NK-92 treated with Interleukin-12 subunit alpha and Interleukin-12 subunit beta, amount 100 ng/mL, for 24 hours (cell line): ENCODE data around the gene METTL23.

ENCODE experiments used
- DNase-seq: peaks from one replicate; lab custom pipeline; 2025; lab: John Stamatoyannopoulos, UW

Gene METTL23

GRCh38 chr17:76726776-76727718 is at the start of gene METTL23:
Gene METTL23, plus strand, starts transcription at chr17:76726839. Its CDS starts 2,872 bp downstream, at chr17:76729711.
- DNase-seq, result peak; percentile 83

GRCh38 chr17:76677406-76677805 is 49.2 kb upstream of the METTL23 start:
- DNase-seq, result no peak

- DNase-seq, result no peak
Observed at GRCh38 chr17:76678330-76678729, 48.3 kb upstream of the METTL23 start.

DNA sequence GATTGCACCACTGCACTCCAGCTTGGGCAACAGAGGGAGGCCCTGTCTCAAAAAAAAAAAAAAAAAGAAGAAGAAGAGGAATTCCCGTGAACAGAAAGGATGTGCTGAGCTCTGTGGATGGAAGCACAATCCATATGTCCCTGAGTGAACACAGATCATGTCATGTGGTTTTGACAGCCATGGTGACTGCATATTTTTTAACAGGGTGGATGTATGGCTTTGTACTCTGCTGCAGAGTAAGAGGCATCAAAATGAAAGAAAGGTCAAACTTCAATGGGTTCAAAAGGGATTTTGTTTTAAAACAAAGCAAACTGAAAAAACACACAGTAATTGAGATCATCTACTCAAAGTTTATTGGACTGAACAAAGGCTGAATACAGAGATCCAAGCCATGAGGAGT is 47.4 kb upstream of the METTL23 start:
- no peak for DNase-seq

DNA sequence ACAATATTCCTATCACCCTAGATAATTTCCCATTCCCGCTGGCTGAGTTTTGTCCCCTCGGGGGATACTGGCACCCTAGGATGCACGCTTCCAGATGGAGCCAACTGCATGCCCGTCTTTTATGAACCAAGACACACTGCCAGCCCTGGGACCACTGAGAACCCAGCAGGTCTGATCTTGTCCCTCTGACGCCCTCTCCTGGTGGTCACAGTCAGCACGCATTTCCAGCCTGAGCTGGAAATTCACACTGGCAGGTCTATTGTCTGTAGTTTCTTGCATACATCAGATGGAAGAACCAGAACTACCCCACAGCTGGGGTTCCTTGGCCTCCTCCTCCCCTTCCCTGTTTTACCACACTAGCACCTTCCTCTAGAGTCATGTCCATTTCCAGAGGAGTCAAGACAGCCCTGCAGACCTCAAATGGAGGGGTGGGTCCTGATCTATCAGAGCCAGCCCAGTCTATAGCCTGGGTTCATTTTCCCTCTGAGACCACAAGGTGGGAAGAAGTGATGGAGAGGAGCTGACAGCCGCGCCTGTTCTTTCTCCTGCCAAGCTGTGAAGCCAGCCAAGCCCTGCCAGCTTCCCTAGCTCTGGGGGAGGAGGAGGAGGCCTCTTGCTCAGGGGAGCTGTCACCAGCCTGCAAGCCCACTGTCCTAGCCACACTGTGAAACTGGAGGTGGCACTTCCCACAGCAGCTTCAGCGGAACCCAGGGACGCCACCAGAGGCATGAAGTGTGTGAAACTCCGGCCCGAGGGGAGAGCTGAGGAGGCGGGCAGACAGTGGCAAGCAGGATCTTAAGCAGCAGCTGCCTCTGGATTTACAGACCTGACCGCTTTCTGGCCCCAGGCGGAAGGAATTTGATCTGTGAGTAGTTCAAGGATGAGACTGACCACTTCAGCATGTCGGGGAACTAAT is 45.2 kb upstream of the METTL23 start:
- peak; percentile 39 for DNase-seq

- DNase-seq, result no peak
Observed at GRCh38 chr17:76682296-76682695, 44.3 kb upstream of the METTL23 start.

DNA sequence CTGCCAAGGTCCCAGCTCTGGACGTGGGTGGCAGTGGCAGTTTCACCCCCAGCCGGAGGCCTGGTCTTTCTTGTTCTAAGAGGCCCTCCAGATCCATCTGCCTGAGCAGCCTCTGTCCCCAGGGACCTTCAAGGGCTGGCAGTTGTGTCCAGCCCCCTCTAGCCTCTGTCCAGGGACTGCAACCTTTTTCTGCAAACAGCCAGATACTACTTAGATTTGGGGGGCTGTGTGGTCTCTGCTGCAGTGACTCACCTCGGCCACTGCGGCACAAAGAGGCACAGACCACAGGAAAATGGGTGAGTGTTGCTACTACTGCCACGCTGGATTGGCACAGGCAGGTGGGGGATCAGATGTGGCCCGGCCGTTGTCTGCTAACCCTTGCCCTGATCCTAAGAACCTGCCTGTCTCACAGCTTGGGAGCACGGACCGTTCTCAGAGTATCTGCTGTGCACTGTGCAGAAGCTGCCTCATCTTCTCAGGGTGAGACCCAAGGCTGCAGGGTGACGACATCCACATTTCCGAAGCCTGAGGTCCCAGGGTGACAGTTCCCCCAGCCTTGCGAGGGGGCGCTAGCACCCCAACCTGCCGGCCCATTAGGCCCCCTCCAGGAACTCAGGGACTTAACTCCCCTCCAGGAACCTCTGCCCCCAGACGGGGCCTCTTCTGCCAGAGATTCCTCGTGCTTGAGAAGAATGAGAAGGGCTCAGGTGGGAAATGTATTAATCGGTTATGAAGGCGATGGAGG is 43.5 kb upstream of the METTL23 start:
- DNase-seq, result no peak

- no peak for DNase-seq
Observed at GRCh38 chr17:76683921-76684745, 42.5 kb upstream of the METTL23 start.

DNA sequence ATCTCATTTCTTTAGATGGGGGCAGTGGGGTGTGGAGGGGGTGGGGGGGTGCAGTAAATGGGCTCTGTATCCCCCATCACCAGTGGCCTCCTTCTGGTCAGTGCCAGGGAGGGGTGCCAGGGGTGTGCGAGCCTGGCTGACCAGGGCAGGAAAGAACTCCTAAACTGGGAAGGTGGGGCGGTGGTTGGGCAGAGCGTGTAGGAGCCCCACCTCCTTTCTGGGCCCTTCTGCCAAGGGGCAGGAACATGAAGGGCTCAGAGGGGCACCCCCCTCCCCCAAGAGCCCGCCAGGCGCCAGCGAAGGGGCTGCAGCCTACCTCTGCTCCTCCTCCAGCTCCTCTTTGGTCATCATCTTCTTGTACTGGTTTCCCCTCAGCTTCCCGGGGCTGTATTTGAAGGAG is 41.9 kb upstream of the METTL23 start:
- no peak for DNase-seq

- no peak for DNase-seq
Observed at GRCh38 chr17:76685366-76685765, 41.3 kb upstream of the METTL23 start.

DNA sequence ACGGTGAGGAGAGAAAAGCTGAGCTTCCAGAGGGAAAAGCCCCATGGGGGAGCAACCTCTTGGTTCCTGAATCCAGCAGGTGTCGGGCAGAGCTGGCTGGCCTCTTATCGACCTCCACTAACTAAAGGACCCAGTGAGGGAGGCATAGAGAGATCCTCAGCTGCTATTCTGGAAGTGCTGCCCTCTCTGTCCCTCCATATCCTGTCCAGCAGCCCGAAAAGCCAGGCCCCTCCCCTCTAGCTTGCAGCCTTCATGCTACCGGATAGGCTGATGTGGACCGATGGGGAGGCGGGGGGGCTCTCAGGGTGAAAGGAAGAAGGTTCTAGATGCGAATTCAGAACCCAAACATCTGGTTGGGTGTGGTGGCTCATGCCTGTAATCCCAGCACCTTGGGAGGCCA is 40.8 kb upstream of the METTL23 start:
- DNase-seq, result no peak

- no peak for DNase-seq
Observed at GRCh38 chr17:76686538-76687297, 39.9 kb upstream of the METTL23 start.

DNA sequence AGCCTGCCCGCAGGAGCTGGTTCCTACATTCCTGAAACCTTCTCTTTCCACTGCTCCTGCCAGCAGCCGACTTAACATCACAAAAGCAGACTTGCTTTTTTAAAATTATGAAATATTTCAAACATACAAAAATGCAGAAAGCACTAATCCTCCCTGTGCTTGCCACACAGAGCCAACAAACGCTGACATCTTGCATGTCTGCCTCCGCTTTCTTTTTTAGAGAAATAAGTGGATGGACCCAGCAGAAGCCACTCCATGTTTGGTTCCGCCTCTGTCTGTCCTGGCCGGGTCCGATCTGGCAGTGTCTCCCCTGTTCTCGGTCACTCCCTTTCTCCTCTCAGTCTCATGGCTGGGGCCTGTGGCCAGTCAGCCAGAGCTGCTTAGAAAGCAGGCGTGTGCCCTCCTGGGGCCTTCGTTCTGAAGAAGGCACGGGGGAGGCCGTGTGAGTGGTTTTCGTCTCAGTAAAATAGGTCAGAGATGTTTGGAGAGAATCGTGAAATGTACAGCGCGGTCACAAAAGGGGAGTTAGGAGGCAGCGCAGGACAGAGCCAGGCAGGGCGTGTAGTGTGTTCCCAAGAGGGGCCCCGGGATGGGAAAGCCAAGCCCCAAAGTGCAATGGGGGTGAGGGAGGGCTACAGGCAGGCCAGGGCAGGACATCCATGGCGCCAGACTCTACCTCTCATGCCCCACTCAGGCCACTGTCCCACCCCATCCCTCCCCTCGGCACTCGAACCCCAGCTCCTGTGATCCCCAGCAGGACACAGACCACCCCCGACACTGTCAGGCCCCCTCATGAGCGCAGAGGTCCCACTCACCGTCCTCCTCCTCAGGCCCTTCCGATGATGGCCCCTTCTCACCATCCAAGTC is 39.1 kb upstream of the METTL23 start:
- no peak for DNase-seq

GRCh38 chr17:76688165-76688622 is 38.4 kb upstream of the METTL23 start:
- DNase-seq, result no peak

- no peak for DNase-seq
Observed at GRCh38 chr17:76689859-76690258, 36.8 kb upstream of the METTL23 start.

DNA sequence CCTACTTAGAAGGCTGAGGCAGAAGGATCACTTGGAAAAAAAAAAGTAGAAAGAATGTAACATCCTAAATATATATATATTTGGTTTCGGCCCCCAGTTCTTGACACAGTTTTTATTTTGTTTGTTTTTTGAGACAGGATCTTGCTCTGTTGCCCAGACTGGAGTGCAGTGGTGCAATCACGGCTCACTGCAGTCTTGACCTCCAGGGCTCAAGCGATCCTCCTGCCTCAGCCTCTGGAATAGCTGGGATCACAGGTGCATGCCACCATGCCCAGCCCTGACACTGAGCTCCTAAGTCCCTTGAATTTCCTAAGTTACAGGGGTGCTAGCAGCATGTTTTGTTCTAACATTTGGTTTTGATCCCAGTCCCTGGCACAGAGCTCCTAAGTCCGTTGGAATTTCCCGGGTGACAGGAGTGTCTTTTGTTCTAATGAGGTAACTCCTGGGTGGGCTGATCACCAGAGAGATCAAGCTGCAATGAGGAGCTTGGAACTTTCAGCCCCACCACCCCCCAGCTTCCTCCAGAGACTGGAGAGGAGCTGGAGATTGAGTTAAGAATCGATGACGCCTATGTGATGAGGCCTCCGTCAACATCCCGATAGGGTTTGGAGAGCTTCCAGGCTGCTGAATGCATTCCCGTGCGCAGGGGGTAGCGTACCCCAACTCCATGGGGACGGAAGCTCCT is 35.9 kb upstream of the METTL23 start:
- no peak for DNase-seq

DNA sequence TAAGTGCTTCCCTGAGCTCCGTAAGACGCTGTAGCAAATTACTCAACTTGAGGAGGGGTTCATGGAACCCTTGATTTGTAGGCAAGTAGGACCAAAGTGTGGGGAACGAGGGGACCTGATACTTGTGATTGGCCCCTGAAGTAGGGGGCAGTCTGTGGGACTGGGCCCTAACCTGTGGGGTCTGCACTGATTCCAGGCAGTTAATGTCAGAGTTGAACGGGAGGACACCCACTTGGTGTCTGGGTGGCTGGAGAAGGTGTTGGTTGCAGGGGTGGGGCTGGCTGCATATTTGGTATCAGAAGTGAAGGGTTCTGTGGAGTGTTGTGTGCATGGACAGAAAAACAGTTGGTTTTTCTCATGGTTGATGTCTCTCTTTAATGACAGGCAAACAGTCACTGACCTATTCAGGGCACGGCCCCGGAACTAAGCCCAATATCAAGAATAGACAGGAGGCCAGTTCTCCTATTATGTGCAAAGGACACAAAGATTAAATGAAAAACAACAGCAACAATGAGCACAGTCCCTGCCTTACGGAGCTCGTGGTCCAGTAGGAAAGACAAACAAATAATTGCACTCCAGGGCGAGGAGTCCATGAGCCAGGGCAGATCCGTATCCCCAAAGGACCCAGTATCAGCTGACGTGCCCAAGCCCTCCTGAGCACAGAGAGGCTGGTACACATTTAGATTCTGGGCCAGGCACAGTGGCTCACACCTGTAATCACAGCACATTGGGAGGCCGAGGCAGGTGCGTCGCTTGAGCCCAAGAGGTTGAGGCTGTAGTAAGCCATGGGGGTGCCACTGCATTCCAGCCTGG is 35.1 kb upstream of the METTL23 start:
- DNase-seq, result no peak
